A549 treated with GW870086 at 1 μM for 4 hours (cell line): ENCODE measurements around the gene HACD1. TPM values are rescaled to one million over a fixed set of nuclear protein-coding genes. Genes with fewer than 3 reads are reported as not detected.

Experiments used
- total RNA-seq: library from RNA; stranded (reverse); fragments of 200-300 nt; extraction: Qiagen RNA extraction; gene quantifications from 5 replicates; pipeline ENCODE4 v1.2.3, GENCODE V29; 2022; ENCODE audit warnings: low read depth

HACD1 gene, protein sequence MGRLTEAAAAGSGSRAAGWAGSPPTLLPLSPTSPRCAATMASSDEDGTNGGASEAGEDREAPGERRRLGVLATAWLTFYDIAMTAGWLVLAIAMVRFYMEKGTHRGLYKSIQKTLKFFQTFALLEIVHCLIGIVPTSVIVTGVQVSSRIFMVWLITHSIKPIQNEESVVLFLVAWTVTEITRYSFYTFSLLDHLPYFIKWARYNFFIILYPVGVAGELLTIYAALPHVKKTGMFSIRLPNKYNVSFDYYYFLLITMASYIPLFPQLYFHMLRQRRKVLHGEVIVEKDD
- 35.3 to 65.4 TPM (median 61.2 TPM) in 5 replicates for total RNA-seq

DNA sequence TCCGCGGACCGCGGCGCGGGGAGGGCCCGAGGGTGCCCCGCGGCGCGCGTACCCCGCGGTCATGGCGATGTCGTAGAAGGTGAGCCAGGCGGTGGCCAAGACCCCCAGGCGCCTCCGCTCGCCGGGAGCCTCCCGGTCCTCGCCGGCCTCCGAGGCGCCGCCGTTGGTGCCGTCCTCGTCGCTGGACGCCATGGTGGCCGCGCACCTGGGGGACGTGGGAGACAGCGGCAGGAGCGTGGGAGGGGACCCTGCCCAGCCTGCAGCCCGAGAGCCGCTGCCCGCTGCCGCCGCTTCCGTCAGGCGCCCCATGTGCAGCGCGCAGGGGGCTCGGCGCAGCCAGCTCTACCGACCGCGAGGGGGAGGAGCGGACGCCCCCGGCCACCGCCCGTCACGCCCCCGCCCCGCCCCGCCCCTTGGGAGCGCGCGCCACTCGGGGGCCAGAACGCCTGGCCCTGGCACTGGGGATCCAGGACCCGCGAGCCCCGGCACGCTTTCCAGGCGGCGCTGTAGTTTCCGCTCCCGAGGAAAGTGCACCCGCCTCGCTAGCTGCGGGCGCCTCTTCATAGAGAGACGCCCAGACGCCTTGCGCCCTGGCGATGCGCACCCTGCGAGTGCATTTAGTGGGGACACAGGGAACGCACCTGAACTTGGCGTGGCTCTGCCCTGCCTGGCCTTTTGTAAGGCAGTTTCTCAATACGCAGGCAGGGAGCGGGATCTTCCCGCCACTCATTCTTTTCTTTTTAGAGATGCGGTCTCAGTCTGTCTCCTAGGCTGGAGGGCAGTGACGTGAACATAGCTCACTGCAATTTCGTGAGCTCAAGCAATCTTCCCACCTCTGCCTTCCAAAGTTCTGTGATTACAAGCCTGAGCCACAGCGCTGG is at the start of gene HACD1:
Gene HACD1, minus strand, starts transcription at position 344 of the 881 bp plus-strand sequence. Its CDS starts 35 bp downstream, at position 309.

DNA sequence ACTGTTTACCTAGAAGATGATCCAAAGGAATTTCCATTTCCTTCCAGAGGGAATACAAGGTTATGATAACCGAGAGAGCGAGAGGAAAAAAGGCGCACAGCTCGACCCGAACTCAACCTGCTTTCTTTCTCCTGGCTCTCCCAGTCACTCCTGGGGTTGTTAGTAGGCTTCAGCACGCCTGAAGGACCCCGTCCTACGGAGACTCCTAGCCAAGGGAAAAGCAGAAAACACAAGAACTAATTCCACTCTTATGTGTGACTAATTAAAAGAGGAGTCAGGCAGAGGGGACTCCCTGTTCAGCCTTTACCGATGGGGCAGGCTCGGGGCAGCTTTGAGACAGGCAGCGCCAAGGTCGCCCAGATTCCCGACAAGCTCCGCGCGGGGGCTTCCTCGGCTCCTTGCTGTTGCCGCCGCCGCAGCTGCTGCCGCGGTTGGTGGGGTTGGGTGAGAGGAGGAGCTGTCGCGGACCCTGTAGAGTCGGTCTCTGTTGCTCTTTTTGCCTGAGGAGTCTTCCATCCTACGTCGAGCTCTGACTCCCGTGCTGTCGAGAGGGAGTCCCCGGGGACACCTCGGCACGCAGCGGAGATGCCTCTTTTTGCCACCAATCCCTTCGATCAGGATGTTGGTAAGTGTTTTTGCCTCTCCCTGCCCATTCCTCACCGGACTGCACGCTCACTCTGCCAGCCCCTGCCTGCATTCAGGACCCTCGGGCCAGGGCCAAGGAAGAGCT is 26.7 kb upstream of the HACD1 start, which contains the start of gene STAM:
Gene STAM, plus strand, starts transcription at position 397 of the 730 bp plus-strand sequence. Its CDS starts 189 bp downstream, at position 586.

Other genes with a start within 250 kb of the HACD1 start
- gene ST8SIA6, start 162.8 kb downstream of the HACD1 start, total RNA-seq: 0.08 to 0.13 TPM in 2 of 5 replicates, not detected in the others
- 20.8 to 27.0 TPM (median 24.8 TPM) in 5 replicates for gene STAM, start 26.8 kb upstream of the HACD1 start, total RNA-seq
- 0.02 to 0.05 TPM (median 0.05 TPM) in 4 of 5 replicates, not detected in the other for gene TMEM236, start 134.8 kb upstream of the HACD1 start, total RNA-seq
- 0.02 to 0.06 TPM (median 0.03 TPM) in 4 of 5 replicates, not detected in the other for gene MRC1, start 192.0 kb upstream of the HACD1 start, total RNA-seq